A549 (cell line): ENCODE data around the gene DAO. TPM values are rescaled to one million over a fixed set of nuclear protein-coding genes. Genes with fewer than 3 reads are reported as not detected.
A peak's percentile ranks its signal among the peaks of the same experiment; 100 is the strongest.

Experiments used
- ATAC-seq, 2 experiments: fragments of 200-7000 bp in 1 of 2; fragments of >200 bp in 1 of 2; cut with Nextera tagmentation in 1 of 2; cut with Tn5 transposase in 1 of 2; 3 replicates each; pipeline versions ENCODE4 v1.8.0 to v1.9.1; 2018 to 2020; ENCODE audit warnings: mild to moderate bottlenecking in 1 of 2, moderate library complexity in 1 of 2
- CTCF ChIA-PET: fragments of 300-600 bp; sonication (Branson Sonifier 250); formaldehyde crosslinking; extraction: SDS; loops from one replicate; lab custom pipeline; 2021; ENCODE audit warnings: antibody characterized with exemption, inconsistent platforms; lab: Yijun Ruan, JAX
- POLR2A ChIA-PET: fragments of 350-600 bp; formaldehyde crosslinking; extraction: SDS; loops from one replicate; lab custom pipeline; 2021; ENCODE audit warnings: antibody characterized with exemption, inconsistent platforms; lab: Yijun Ruan, JAX
- DNase-seq, 2 experiments: peaks; one replicate each; pipeline versions ENCODE4 v3.0.0 to v3.0.0-alpha.2; 2011 to 2016; ENCODE audit warnings: low read depth in 1 of 2, low spot score in 1 of 2
- FAIRE-seq: peaks from 2 replicates; lab custom pipeline; 2011; peaks lifted over from hg19 to GRCh38; lab: Jason Lieb, UNC
- H3K27ac ChIP-seq, 2 experiments: fragments of >200 bp; sonication (Bioruptor Twin); formaldehyde crosslinking; 3 replicates each; pipeline ENCODE4 v1.5.1; 2016 to 2017
- H3K4me1 ChIP-seq: fragments of >200 bp; sonication (Bioruptor Twin); formaldehyde crosslinking; 3 replicates; pipeline ENCODE4 v1.6.1; 2016
- H3K4me2 ChIP-seq: fragments of >200 bp; sonication (Bioruptor Twin); formaldehyde crosslinking; 3 replicates; pipeline ENCODE4 v1.6.1; 2016
- H3K4me3 ChIP-seq: fragments of >200 bp; sonication (Bioruptor Twin); formaldehyde crosslinking; 3 replicates; pipeline ENCODE4 v1.5.1; 2016
- H3K9me3 ChIP-seq: fragments of >200 bp; sonication (Bioruptor Twin); formaldehyde crosslinking; 3 replicates; pipeline ENCODE4 v1.6.1; 2016
- BHLHE40 ChIP-seq: IDR thresholded peaks from 2 replicates; pipeline ENCODE4 v1.6.1; 2012; ENCODE audit warnings: low read depth, low read length, inconsistent platforms
- CBX8 ChIP-seq: fragments of 200-600 bp; sonication (generic); IDR thresholded peaks from 2 replicates; pipeline ENCODE4 v1.6.1; 2016
- EHF ChIP-seq: fragments of 250-450 bp; sonication (Bioruptor Pico); IDR thresholded peaks from 2 replicates; pipeline ENCODE4 v1.5.0; 2020; ENCODE audit warnings: mild to moderate bottlenecking
- EHMT2 ChIP-seq: fragments of 200-600 bp; sonication (generic); IDR thresholded peaks from 2 replicates; pipeline ENCODE4 v1.6.1; 2016; ENCODE audit warnings: antibody characterized with exemption, low read depth, mild to moderate bottlenecking, moderate library complexity
- FOSB ChIP-seq: fragments of 250-450 bp; sonication (Bioruptor Pico); IDR thresholded peaks from 2 replicates; pipeline ENCODE4 v1.5.0; 2020; ENCODE audit warnings: mild to moderate bottlenecking, moderate library complexity
- GATA3 ChIP-seq: IDR thresholded peaks from 2 replicates; pipeline ENCODE4 v1.6.1; 2012; ENCODE audit warnings: borderline replicate concordance
- HDAC2 ChIP-seq: fragments of 200-600 bp; sonication (generic); IDR thresholded peaks from 2 replicates; pipeline ENCODE4 v1.6.1; 2016
- HOXA7 ChIP-seq: fragments of 250-450 bp; sonication (Bioruptor Pico); IDR thresholded peaks from 2 replicates; pipeline ENCODE4 v1.5.0; 2020; ENCODE audit warnings: mild to moderate bottlenecking, moderate library complexity
- JUN ChIP-seq, 2 experiments: fragments of >200 bp; sonication (Bioruptor Twin); formaldehyde crosslinking; IDR thresholded peaks; 2 replicates in 1 of 2; 3 replicates in 1 of 2; pipeline ENCODE4 v1.6.1; 2016 to 2017
- KDM5A ChIP-seq: fragments of 200-600 bp; sonication (generic); IDR thresholded peaks from 2 replicates; pipeline ENCODE4 v1.6.1; 2016; ENCODE audit warnings: antibody characterized with exemption, mild to moderate bottlenecking
- MAZ ChIP-seq: fragments of 150-350 bp; IDR thresholded peaks from 2 replicates; pipeline ENCODE4 v1.6.1; 2014; ENCODE audit warnings: antibody characterized with exemption, low read depth, low read length, borderline replicate concordance
- MYC ChIP-seq: IDR thresholded peaks from 2 replicates; pipeline ENCODE4 v1.6.1; 2012; ENCODE audit warnings: mild to moderate bottlenecking, inconsistent platforms, low read length, improper control_type of control experiment, borderline replicate concordance
- NFE2L2 ChIP-seq: fragments of 150-350 bp; conservative IDR thresholded peaks from 2 replicates; pipeline ENCODE4 v1.6.1; 2014; ENCODE audit warnings: low read length
- PHF8 ChIP-seq: fragments of 200-600 bp; sonication (generic); IDR thresholded peaks from 2 replicates; pipeline ENCODE4 v1.6.1; 2016; ENCODE audit warnings: low read depth, mild to moderate bottlenecking, antibody characterized with exemption, moderate library complexity, borderline replicate concordance
- RAD21 ChIP-seq, 2 experiments: fragments of >200 bp in 1 of 2; sonication (Bioruptor Twin) in 1 of 2; formaldehyde crosslinking in 1 of 2; IDR thresholded peaks in 1 of 2; conservative IDR thresholded peaks in 1 of 2; 2 replicates in 1 of 2; 3 replicates in 1 of 2; pipeline ENCODE4 v1.6.1; 2012 to 2018; ENCODE audit warnings: inconsistent platforms in 1 of 2
- RARB ChIP-seq: fragments of 250-450 bp; sonication (Bioruptor Pico); IDR thresholded peaks from 2 replicates; pipeline ENCODE4 v1.8.0; 2021; ENCODE audit warnings: mild to moderate bottlenecking, moderate library complexity
- RNF2 ChIP-seq: fragments of 200-600 bp; sonication (generic); IDR thresholded peaks from 2 replicates; pipeline ENCODE4 v1.6.1; 2016; ENCODE audit warnings: low read depth, mild to moderate bottlenecking, antibody characterized with exemption, moderate library complexity, borderline replicate concordance
- ZFP36 ChIP-seq: fragments of 450-650 bp; IDR thresholded peaks from 2 replicates; pipeline ENCODE4 v1.6.1; 2014; ENCODE audit warnings: borderline replicate concordance; ENCODE audit not compliant: partially characterized antibody
- WGBS: methylation state at CpG from one replicate; pipeline ENCODE4 v1.1.6; 2017; ENCODE audit errors: missing lambda C conversion rate; 5-methylcytosine and 5-hydroxymethylcytosine counted together
- polyA minus RNA-seq: library from RNA; depleted of rRNA, polyadenylated mRNA; stranded (reverse); fragments of >200 nt; gene quantifications from 2 replicates; pipeline ENCODE4 v1.2.3, GENCODE V29; 2011; rRNA and poly(A)+ RNA removed
- polyA plus RNA-seq, 4 experiments: library from polyadenylated mRNA; depleted of rRNA in 3 of 4; stranded (reverse); fragments of >200 nt; fragmentation: RNase III in 1 of 4; extraction: RNeasy Plus Mini Kit Qiagen cat#74134 plus additional on column Dnase treatment in 1 of 4; gene quantifications; 2 replicates in 3 of 4; 3 replicates in 1 of 4; pipeline ENCODE4 v1.2.3, GENCODE V29; 2011 to 2017
- TF ChIP-seq, protein P1 (sequence below): IDR thresholded peaks from 2 replicates; pipeline ENCODE4 v1.6.1; 2012
- TF ChIP-seq, protein P2 (sequence below): fragments of >200 bp; sonication (Bioruptor Twin); formaldehyde crosslinking; IDR thresholded peaks from 2 replicates; pipeline ENCODE4 v1.6.1; 2016
- TF ChIP-seq, protein P3 (sequence below): fragments of >200 bp; sonication (Bioruptor Twin); formaldehyde crosslinking; IDR thresholded peaks from 3 replicates; pipeline ENCODE4 v1.5.1; 2016
- TF ChIP-seq, protein P4 (sequence below): fragments of 450-650 bp; IDR thresholded peaks from 2 replicates; pipeline ENCODE4 v1.6.1; 2014; ENCODE audit warnings: antibody characterized with exemption

DAO gene
- polyA plus RNA-seq (2011; rRNA removed): not detected in 2 replicates
- 0.01 TPM in 1 of 2 replicates, not detected in the other for polyA plus RNA-seq (2012; cell fraction: cytosol; rRNA removed)
- polyA plus RNA-seq (2012; cell fraction: nucleus; rRNA removed): not detected in 2 replicates
- polyA plus RNA-seq (2017; fragmentation: RNase III; extraction: RNeasy Plus Mini Kit Qiagen cat#74134 plus additional on column Dnase treatment): not detected in 3 replicates
- not detected in 2 replicates for polyA minus RNA-seq

DNA sequence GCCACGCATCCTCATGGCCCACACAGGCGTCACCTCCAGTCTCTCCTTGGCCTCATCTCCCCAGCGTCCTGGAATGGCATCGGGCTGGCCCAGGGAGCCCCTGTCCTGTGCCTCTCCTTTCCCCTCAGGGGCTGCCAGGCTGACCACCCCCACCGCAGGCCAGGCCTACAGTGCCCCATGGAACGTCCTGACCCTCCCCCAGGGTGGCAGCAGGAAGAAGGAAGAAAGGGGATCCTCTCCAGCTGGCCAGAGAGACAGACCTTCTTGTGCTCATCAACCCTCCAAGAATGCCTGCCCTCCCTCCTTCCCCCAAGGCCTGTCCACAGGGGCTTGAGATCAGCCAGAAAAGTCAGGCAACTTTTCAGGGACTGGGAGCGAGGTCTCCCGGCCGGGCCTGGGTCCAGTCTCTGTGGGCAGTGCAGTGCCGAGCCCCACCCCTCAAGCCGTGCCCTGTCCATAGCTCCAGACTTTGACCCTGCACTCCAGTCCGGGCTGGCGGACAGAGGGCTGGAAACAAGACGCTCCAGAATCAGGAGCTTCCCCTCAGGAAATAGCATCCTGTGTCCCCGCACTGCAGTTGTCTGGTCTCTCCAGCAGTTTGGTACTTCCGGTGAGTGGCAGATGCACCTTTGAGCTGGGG lies at the start of gene DAO:
Gene DAO (plus strand): TSS at position 478 of the 640 bp plus-strand sequence. CDS start 4,915 bp downstream, outside the sequence.
- TF ChIP-seq BHLHE40: no peak
- TF ChIP-seq, protein P1, sequence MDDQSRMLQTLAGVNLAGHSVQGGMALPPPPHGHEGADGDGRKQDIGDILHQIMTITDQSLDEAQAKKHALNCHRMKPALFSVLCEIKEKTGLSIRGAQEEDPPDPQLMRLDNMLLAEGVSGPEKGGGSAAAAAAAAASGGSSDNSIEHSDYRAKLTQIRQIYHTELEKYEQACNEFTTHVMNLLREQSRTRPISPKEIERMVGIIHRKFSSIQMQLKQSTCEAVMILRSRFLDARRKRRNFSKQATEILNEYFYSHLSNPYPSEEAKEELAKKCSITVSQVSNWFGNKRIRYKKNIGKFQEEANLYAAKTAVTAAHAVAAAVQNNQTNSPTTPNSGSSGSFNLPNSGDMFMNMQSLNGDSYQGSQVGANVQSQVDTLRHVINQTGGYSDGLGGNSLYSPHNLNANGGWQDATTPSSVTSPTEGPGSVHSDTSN: no peak
- TF ChIP-seq, protein P2, sequence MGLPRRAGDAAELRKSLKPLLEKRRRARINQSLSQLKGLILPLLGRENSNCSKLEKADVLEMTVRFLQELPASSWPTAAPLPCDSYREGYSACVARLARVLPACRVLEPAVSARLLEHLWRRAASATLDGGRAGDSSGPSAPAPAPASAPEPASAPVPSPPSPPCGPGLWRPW: no peak
- no peak for TF ChIP-seq ZFP36
- TF ChIP-seq KDM5A: no peak
- TF ChIP-seq RNF2: no peak
- no peak for TF ChIP-seq FOSB (CRISPR knock-in tag)
- TF ChIP-seq, protein P3, sequence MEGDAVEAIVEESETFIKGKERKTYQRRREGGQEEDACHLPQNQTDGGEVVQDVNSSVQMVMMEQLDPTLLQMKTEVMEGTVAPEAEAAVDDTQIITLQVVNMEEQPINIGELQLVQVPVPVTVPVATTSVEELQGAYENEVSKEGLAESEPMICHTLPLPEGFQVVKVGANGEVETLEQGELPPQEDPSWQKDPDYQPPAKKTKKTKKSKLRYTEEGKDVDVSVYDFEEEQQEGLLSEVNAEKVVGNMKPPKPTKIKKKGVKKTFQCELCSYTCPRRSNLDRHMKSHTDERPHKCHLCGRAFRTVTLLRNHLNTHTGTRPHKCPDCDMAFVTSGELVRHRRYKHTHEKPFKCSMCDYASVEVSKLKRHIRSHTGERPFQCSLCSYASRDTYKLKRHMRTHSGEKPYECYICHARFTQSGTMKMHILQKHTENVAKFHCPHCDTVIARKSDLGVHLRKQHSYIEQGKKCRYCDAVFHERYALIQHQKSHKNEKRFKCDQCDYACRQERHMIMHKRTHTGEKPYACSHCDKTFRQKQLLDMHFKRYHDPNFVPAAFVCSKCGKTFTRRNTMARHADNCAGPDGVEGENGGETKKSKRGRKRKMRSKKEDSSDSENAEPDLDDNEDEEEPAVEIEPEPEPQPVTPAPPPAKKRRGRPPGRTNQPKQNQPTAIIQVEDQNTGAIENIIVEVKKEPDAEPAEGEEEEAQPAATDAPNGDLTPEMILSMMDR: no peak
- no peak for TF ChIP-seq HOXA7 (CRISPR knock-in tag)
- TF ChIP-seq EHMT2: no peak
- TF ChIP-seq RAD21 (conservative IDR thresholded peaks at IDR 0.05 in 1 of 2, IDR thresholded peaks at IDR 0.05 in 1 of 2): no peak
- TF ChIP-seq PHF8: no peak
- no peak for TF ChIP-seq HDAC2
- no peak for TF ChIP-seq RARB (CRISPR knock-in tag)
- no peak for TF ChIP-seq NFE2L2
- no peak for TF ChIP-seq EHF (CRISPR knock-in tag)
- FAIRE-seq: no peak
- Histone ChIP-seq H3K4me2 (no peak within 1 kb of the TSS), H3K9me3 (no peaks in the 10 kb centered on the region), H3K27ac (no peak within 1 kb of the TSS), H3K4me1 (no peaks in the 10 kb centered on the region), H3K4me3 (no peak within 1 kb of the TSS)
- ChIA-PET CTCF (interaction anchor here (0.7 to 1.7 kb wide), 3 partner anchors 11 to 681 kb away, joined by 3 to 4 read pairs (median 3); no protein-coding TSS in a partner anchor), POLR2A (interaction anchor here (0.6 to 1.2 kb wide), 2 partner anchors 9 to 22 kb away, joined by 3 read pairs; partner anchors contain the start of gene SSH1)
- DNase-seq: no peak
- ATAC-seq: peak in 1 of 2 experiments; percentile 24; a peak in 1 of 6 replicates
- WGBS: 73% methylated on average over 16 of the region's 16 CpGs

DNA sequence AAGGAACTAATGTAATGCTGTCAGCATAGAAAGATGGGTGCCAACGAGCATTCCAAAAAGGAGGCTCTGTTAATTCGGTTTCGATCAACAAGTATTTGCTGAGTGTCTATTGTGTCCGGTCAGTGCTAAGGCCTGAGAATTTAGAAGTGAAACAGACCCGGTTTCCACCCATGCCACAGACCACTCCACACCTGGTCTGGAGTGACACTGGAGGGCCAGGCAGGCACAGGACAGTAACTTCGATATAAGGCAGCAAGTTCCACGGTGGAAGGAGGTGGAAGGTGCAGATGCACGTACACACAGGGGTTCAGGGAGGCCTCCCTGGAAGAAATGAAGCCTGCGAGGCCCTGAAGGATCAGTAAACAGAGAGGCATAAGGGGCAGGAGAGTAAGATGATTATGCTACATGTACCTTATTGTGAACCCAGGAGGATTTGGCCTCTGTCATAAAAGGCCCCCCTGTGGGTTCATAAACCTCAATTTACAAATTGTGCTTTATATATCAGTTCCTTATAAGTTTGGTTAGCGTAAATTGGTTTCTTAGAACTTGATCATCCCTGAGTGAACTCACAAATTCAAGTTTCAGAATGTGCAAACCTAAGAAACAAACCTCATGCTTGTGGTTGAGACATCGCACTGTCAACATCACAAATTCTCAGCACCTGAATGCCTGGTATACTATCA lies 48.4 kb upstream of the DAO start:
- Histone ChIP-seq H3K4me2 (no peak overlapping the region), H3K4me3 (no peak overlapping the region)
- no peak for DNase-seq
- WGBS: 93% methylated on average over 11 of the region's 11 CpGs
- POLR2A ChIA-PET: no interaction called here
- no peak for FAIRE-seq
- no peak for TF ChIP-seq MYC
- no peak for TF ChIP-seq MAZ
- no peak for TF ChIP-seq RAD21 (conservative IDR thresholded peaks at IDR 0.05 in 1 of 2, IDR thresholded peaks at IDR 0.05 in 1 of 2)
- TF ChIP-seq CBX8: no peak
- TF ChIP-seq JUN (IDR thresholded peaks at IDR 0.05): no peak
- no peak for TF ChIP-seq GATA3
- TF ChIP-seq, protein P4, sequence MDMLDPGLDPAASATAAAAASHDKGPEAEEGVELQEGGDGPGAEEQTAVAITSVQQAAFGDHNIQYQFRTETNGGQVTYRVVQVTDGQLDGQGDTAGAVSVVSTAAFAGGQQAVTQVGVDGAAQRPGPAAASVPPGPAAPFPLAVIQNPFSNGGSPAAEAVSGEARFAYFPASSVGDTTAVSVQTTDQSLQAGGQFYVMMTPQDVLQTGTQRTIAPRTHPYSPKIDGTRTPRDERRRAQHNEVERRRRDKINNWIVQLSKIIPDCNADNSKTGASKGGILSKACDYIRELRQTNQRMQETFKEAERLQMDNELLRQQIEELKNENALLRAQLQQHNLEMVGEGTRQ: no peak
- TF ChIP-seq, all 56 proteins: peak for 0
- no peaks in the 10 kb centered on the region for H3K9me3 ChIP-seq
- CTCF ChIA-PET: interaction anchor here (2.0 kb wide), 1 partner anchor 9 kb away, joined by 10 read pairs; no protein-coding TSS in a partner anchor
- no peak for ATAC-seq
- peaks cover 57% of the 10 kb centered on the region for H3K4me1 ChIP-seq
- peak overlapping the region in 1 of 2 experiments; percentile 72; a peak in 3 of 6 replicates for H3K27ac ChIP-seq
